Uterus (tissue), 2 donors: ENCODE results near the gene SCAPER.

Source experiments
- POLR2A ChIP-seq, 2 donors: fragments of 450-650 bp; IDR thresholded peaks; one replicate each; pipeline ENCODE4 v1.6.1; 2016; ENCODE audit warnings: antibody characterized with exemption in 2 of 2, mild to moderate bottlenecking in 1 of 2, moderate library complexity in 1 of 2
- TF ChIP-seq, protein P1 (sequence below), 4 experiments: fragments of 200-600 bp in 2 of 4; fragments of 450-650 bp in 2 of 4; sonication (generic) in 2 of 4; IDR thresholded peaks; one replicate each; pipeline ENCODE4 v1.5.1; 2016 to 2019; ENCODE audit warnings: antibody characterized with exemption in 4 of 4, mild to moderate bottlenecking in 2 of 4, moderate library complexity in 1 of 4

DNA sequence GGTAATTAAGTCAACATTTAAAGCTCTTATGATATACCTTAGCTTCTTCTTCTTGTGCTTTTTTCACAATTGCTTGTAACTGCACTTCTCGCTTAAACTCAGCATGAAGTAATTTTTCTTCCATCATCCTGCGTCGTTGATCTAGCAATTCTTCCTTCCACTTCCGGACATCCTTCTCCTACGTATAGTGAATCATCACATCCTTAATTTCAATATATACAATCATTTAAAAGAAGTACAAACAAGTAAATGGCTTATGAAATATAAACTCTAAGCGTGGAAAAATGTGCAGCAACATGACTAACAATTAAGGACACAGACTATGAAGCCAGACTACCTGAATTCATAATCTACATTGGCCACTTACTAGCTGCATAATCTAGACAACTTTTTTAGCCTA is 151.4 kb downstream of the SCAPER start:
- TF ChIP-seq, protein P1, sequence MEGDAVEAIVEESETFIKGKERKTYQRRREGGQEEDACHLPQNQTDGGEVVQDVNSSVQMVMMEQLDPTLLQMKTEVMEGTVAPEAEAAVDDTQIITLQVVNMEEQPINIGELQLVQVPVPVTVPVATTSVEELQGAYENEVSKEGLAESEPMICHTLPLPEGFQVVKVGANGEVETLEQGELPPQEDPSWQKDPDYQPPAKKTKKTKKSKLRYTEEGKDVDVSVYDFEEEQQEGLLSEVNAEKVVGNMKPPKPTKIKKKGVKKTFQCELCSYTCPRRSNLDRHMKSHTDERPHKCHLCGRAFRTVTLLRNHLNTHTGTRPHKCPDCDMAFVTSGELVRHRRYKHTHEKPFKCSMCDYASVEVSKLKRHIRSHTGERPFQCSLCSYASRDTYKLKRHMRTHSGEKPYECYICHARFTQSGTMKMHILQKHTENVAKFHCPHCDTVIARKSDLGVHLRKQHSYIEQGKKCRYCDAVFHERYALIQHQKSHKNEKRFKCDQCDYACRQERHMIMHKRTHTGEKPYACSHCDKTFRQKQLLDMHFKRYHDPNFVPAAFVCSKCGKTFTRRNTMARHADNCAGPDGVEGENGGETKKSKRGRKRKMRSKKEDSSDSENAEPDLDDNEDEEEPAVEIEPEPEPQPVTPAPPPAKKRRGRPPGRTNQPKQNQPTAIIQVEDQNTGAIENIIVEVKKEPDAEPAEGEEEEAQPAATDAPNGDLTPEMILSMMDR (IDR thresholded peaks at IDR 0.05), result no peak
- TF ChIP-seq POLR2A (IDR thresholded peaks at IDR 0.05), result no peak
